GM19438 (cell line): Measurements from ENCODE around the gene TNRC6A.
"Not testable (repeated sequence)": the region's sequence is repeated elsewhere in the genome, so short reads cannot be mapped to it uniquely, and the experiment has no call there.

Experiments used
- ATAC-seq: cut with Tn5 transposase; IDR thresholded peaks from one replicate; pipeline ENCODE4 v1.9.1; 2021; ENCODE audit warnings: low read depth; ENCODE audit not compliant: unreplicated experiment

TNRC6A gene

GRCh38 chr16:24839347-24839972 is 110.0 kb downstream of the TNRC6A start:
- ATAC-seq: no peak

DNA sequence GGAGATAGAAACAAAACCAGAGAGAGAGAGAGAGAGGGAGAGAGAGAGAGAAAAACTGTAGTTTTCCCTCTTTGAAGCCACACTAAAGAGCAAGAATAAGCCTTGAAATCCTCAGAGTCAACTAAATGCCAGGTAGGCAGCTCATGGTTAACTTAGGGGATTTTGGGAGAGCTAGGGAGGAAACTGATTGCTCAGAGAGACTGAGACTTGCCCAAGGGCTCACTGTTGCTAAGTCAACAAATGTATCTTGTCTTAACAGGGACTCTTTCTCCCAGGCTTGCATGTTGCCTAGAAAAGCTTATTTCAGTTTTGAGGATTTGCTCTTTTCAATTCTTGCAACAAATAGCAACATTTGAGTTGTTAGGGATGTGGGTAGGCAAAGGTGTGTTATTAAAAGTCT is 111.8 kb downstream of the TNRC6A start:
- ATAC-seq: no peak

GRCh38 chr16:24844101-24845030 is 114.9 kb downstream of the TNRC6A start:
- no peak for ATAC-seq

DNA sequence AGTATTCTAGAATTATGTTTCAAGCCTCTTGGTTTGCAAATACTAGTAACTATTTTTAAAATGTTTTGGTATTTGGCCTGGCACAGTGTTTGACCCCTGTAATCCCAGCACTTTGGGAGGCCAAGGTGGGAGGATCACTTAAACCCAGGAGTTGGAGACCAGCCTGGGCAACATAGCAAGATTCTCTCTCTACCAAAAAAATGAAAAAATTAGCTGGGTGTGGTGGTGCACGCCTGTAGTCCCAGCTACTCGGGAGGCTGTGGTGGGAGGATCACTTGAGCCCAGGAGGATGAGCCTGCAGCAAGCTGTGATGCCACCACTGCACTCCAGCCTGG is 115.5 kb downstream of the TNRC6A start:
- not testable (repeated sequence) for ATAC-seq

- ATAC-seq: no peak
Measured at GRCh38 chr16:24845726-24846547, 116.5 kb downstream of the TNRC6A start, which contains the start of gene SLC5A11. Gene SLC5A11 (plus strand): TSS chr16:24845963. CDS start chr16:24858644, 12,681 bp downstream.

- no peak for ATAC-seq
Measured at GRCh38 chr16:24846548-24847357, 117.3 kb downstream of the TNRC6A start.

GRCh38 chr16:24847358-24847664 is 117.9 kb downstream of the TNRC6A start:
- ATAC-seq: no peak

GRCh38 chr16:24848065-24848464 is 118.6 kb downstream of the TNRC6A start:
- no peak for ATAC-seq

- ATAC-seq: no peak
Measured at GRCh38 chr16:24849641-24850040, 120.2 kb downstream of the TNRC6A start.

GRCh38 chr16:24850289-24850938 is 121.0 kb downstream of the TNRC6A start:
- ATAC-seq: no peak

- ATAC-seq: no peak
Measured at GRCh38 chr16:24851700-24852099, 122.2 kb downstream of the TNRC6A start.

DNA sequence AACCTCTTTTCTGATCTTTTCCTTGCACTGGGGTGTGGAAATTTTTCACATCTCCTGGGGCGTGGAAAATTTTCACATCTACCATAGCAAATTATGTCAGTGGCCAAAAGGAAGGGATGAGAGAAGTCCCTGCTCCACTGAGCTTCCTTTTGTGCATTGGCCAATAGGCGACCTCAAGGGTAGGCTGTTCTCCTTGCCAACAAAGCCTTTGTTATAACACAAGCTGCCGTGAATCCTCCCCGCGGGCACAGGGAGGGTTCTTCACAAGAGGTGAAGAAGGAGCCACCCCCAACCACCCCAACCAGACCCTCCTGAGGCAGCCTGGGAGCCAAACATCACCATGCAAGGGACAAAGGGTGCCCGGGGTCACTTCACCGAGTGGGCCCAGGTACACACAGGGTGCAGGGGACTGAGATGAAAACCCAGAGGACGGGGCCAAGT is 122.8 kb downstream of the TNRC6A start:
- no peak for ATAC-seq

GRCh38 chr16:24853169-24853824 is 123.8 kb downstream of the TNRC6A start:
- no peak for ATAC-seq

DNA sequence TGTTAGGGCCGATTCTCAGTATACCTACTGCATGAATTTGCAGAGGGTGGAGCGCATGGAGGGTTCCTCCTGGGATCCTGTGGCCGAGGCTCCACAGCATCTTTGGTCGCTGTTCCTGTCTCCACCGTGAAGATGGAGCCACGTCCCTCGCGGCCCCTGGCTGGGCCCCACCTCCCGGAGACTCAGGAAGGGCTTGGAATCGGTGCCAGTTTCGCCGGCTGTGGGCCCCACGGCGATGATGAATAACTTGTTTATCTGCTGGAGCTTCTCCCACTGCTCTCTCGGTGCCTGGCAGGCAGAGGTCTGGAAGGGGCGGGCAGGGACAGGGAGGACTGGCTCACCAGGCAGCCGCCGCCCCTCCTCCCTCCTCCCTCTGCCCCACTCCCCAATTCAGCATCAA is 124.4 kb downstream of the TNRC6A start:
- ATAC-seq: no peak

- ATAC-seq: no peak
Measured at GRCh38 chr16:24854607-24855171, 125.2 kb downstream of the TNRC6A start.

- no peak for ATAC-seq
Measured at GRCh38 chr16:24855678-24856077, 126.2 kb downstream of the TNRC6A start.

DNA sequence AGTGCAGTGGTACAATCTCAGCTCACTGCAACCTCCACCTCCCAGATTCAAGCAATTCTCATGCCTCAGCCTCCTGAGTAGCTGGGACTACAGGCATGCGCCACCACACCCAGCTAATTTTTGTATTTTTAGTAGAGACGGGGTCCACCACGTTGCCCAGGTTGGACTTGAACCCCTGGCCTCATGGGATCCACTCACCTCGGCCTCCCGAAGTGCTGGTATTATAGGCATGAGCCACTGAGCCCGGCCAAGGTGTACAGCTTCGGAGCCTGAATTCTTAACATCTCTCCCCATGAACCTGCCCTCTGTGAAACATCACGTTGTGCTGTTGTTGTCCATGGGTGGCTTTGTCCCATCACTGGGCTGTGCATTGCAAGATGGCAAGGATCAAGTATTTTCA is 127.4 kb downstream of the TNRC6A start:
- ATAC-seq: not testable (repeated sequence)

- ATAC-seq: no peak
Measured at GRCh38 chr16:24858219-24859041, 129.0 kb downstream of the TNRC6A start.
